Germinal center (tissue), 1 donor: ENCODE results near the gene COPA.

ENCODE experiments used
- DNase-seq: peaks from one replicate; pipeline ENCODE4 v3.0.0; 2012; ENCODE audit warnings: mixed read lengths, low spot score

COPA gene

GRCh38 chr1:160362168-160362957 is 19.3 kb upstream of the COPA start:
- DNase-seq: no peak

- DNase-seq: no peak
Observed at GRCh38 chr1:160361814-160362167, 18.7 kb upstream of the COPA start.

GRCh38 chr1:160361199-160361598 is 18.1 kb upstream of the COPA start:
- DNase-seq: no peak

GRCh38 chr1:160360227-160360695 is 17.2 kb upstream of the COPA start:
- DNase-seq: no peak

GRCh38 chr1:160359559-160360226 is 16.6 kb upstream of the COPA start:
- DNase-seq: no peak

- DNase-seq: no peak
Observed at GRCh38 chr1:160358073-160358472, 15.0 kb upstream of the COPA start.

GRCh38 chr1:160357286-160358002 is 14.4 kb upstream of the COPA start:
- no peak for DNase-seq

GRCh38 chr1:160354388-160354985 is 11.4 kb upstream of the COPA start:
- DNase-seq: peak; percentile 37

GRCh38 chr1:160353223-160353622 is 10.2 kb upstream of the COPA start:
- no peak for DNase-seq

- no peak for DNase-seq
Observed at GRCh38 chr1:160352555-160352954, 9.5 kb upstream of the COPA start.

GRCh38 chr1:160351629-160352028 is 8.6 kb upstream of the COPA start:
- no peak for DNase-seq

- DNase-seq: peak; percentile 61
Observed at GRCh38 chr1:160346958-160347357, 3.9 kb upstream of the COPA start.

GRCh38 chr1:160346463-160346862 is 3.4 kb upstream of the COPA start:
- no peak for DNase-seq

GRCh38 chr1:160344936-160345335 is 1.9 kb upstream of the COPA start:
- DNase-seq: no peak

GRCh38 chr1:160344241-160344640 is 1.2 kb upstream of the COPA start:
- DNase-seq: no peak

- peak; percentile 19 for DNase-seq
Observed at GRCh38 chr1:160342526-160342925, 524 bp downstream of the COPA start.

GRCh38 chr1:160340866-160341265 is 2.2 kb downstream of the COPA start:
- no peak for DNase-seq

- DNase-seq: no peak
Observed at GRCh38 chr1:160340146-160340545, 2.9 kb downstream of the COPA start.

GRCh38 chr1:160338580-160338979 is 4.5 kb downstream of the COPA start:
- DNase-seq: no peak

GRCh38 chr1:160332516-160332915 is 10.5 kb downstream of the COPA start:
- DNase-seq: no peak

GRCh38 chr1:160330119-160330518 is 12.9 kb downstream of the COPA start:
- no peak for DNase-seq

GRCh38 chr1:160328184-160328583 is 14.9 kb downstream of the COPA start:
- DNase-seq: no peak

GRCh38 chr1:160326418-160326817 is 16.6 kb downstream of the COPA start:
- DNase-seq: no peak
